Fibroblast of skin of right quadriceps (primary cell): ENCODE measurements around the gene CPXM1.

ENCODE experiments used
- DNase-seq: peaks from one replicate; pipeline ENCODE4 v3.0.0-alpha.2; 2013

The CPXM1 gene

GRCh38 chr20:2762578-2763131 is 37.8 kb downstream of the CPXM1 start:
- DNase-seq: no peak

- DNase-seq: no peak
These were observed 38.5 kb downstream of the CPXM1 start for GRCh38 chr20:2761885-2762284.

DNA sequence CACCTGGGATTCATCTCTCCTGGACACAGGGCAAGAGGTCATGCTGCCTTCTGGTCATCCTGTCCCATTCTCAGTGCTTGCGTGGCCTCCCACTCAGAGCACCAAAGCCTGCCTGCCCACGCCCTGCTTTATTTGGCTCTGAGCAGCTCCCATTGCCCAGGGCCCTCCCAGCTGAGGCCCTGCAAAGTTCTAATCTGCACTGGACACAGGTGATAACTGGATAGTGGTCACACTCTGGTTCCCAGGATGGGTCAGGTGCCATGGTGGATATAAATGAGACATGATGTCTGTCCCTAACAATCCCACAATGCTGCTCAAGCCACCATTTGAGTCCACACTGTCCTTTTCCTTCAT is 39.5 kb downstream of the CPXM1 start:
- DNase-seq: no peak

DNA sequence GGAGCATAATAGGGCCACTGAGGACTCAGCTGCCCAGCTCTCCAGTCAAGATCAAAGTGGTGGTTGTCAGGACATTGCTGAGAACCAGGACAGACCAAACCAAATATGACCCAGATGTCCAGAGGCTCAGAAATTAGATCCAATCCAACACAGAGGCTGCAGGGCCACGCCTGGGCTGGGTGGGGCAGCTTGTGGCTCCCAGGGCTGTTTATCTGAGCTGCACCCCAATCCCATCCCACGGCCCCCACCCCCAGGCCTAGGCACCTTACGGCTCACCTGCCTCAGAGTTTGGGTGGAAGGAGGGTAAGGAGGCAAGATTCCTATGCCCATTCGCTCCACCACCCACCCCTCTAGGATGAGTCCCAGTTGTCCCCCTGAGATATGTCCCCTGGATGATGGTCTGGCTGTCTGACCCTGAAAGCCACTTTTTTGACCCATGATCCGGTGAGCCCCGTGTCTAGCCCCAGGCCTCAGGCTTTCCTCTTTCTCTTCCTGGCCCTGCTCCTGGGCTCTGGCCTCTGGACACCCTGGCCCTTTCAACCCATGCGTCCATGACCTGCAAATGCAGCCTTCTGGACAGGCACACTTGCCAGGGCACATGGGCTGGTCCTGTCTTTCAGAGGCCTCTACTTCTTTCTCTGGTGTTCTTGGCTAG is 40.0 kb downstream of the CPXM1 start:
- no peak for DNase-seq

DNA sequence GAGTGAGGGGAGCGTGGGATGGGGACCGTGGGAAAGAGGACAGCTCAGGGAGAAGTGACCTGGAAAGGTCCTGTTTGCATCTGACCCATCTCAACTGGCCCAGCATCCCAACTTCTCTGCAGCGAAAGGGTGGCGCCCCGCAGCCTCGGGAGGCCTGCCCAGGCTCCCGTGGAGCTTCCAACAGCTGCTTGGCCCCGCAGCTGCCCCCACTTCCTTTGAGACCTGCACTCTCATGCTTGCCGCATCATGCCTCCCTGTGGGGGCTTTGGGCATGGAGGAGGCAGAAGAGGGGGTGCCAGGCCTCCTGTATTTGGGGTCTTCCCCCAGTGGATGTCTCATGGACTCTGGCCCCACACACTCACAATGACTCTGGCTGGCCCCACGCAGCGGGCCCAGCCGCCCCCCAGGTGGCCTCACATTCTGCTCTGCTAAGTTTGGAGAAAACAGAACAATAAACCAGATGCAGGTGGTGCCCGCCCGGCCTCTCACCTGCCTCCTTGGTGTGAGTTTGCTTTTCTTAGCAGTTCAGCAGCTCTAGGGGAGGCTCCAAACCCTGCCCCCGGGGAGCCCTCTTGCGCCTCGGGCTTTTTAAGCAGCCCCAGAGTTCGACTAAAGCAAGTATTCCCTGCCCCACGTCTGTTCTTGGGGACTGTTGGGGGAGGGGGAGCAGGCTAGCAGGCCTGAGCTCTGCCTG is 40.7 kb downstream of the CPXM1 start:
- no peak for DNase-seq

- no peak for DNase-seq
These were observed 41.3 kb downstream of the CPXM1 start for GRCh38 chr20:2759143-2759542.

DNA sequence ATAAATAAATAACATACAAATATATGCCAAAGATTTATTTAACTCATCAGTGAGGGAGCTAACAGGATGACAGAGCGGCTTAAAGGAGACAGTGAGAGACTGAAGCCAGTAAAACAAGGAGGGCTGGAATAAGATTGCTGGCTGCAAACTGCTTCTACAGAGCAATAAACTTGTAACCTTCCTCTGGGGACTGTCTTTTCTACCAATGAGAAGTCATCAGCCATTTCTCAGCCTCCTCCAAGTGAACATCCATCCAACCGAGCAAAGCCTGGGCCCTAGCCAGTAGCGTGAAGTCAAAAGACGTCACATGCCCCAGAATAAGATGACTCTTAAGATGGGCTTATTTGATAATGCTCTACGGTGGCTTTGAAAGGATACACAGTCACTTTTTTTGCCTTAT is 42.5 kb downstream of the CPXM1 start:
- no peak for DNase-seq

GRCh38 chr20:2757001-2757400 is 43.4 kb downstream of the CPXM1 start:
- DNase-seq: no peak

DNA sequence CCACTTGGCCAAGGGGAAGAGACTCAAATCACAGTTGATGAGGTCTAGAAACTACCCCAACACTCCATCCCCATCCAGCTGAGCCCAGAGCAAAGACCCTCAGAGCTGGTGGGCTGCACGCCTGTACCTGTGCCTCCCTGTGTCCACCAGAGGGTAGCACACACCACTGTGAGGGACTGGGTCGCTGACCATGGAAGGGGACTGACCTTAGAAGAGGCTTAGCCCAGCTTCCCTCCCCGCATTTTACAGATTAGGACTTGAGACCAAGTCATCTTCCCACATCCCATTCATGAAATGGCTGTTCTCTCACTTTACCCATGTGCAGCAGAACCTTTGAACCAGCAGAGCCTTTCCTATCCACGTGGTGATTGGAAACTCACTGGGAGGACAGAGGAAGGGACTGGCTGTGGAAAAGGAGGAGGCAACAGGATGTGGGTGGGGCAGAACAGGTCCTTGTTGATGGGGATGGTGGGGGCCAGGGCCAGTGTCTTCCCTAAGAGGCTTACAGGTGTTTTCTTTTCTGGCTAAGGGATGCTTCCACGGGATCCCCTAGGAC is 44.3 kb downstream of the CPXM1 start:
- peak; percentile 29 for DNase-seq

DNA sequence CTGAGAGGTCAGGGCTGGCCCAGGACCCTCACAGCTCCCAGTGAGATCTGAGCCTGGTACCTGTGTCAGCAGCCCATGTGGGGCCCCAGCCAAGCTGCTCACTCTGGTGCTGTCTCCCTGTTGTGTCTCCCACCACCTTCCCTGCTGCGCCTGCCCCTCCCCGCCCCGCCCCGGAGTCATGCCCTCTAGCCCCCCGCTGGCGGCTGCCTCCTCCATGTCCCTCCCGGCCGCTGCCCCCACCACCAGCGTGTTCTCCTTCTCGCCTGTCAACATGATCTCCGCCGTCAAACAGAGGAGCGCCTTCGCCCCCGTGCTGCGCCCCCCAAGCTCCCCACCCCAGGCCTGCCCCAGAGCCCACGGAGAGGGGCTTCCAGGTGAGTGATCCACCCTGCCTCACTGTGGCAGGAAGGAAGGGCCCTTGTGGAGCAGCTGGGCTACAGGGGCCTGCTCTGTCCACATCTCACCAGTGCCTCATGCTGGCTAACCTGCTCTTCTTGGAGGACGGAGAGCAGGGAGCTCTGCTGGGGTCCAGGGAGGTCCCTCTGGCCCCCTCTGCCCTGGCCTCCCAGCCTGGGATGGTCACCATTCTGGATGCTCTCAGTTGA is 44.9 kb downstream of the CPXM1 start:
- no peak for DNase-seq

GRCh38 chr20:2754424-2754823 is 46.0 kb downstream of the CPXM1 start:
- no peak for DNase-seq

DNA sequence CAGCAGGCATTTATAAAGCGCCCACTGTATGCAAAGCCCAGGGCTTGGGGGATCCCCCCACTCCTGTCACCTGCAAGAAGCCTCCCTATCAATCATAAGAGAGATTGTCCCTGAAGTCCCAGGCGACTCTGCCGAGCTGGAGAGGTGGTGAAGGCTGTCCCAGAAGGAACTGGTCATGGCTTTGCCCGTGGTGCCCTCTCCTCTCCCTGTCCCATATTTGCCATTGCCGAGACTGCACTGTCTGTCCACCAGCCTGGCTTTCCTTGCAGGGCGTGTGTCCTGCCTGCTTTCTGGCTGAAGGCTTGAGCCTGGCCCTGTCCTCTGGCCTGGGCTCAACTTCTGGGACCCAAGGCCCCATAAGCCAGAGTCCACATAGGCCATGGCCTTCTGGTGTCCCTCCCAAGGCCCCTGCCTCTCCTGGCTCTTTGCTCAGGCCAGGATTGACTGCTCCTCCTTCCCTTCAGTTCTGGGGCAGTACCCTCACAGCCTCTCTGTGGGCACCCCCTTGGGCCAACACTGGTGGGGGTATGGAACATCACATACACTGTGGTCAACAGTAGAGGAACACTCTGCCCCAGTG is 46.9 kb downstream of the CPXM1 start:
- DNase-seq: no peak

GRCh38 chr20:2752567-2753460 is 47.6 kb downstream of the CPXM1 start:
- peak; percentile 27 for DNase-seq

- DNase-seq: no peak
These were observed 48.4 kb downstream of the CPXM1 start for GRCh38 chr20:2751878-2752566.

DNA sequence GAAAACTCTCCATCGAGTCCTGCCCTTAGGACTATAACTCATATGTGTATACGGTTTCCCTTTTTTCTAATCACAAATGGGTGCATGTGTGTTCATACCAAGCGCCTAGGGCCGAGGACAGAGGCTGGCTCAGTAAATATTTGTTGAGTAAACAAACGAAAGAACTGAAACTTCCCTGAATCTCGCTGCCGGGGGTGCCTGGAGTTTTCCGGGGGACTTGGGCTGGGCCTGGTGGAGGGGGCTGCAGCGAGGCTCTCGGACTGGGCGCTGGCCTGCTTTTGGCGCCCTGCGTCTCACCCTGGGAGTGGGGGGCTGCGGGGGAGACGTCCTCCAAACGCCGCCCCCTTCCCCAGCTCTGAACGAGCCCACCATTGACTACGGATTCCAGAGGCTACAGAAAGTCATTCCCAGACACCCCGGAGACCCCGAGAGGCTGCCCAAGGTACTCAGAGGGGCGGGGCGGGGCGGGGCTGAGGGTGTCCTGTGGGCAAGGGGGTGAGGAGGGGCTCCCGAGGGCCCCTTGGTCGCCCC is 49.0 kb downstream of the CPXM1 start:
- DNase-seq: no peak

GRCh38 chr20:2750491-2751251 is 49.8 kb downstream of the CPXM1 start:
- peak; percentile 18 for DNase-seq

- DNase-seq: no peak
These were observed 50.4 kb downstream of the CPXM1 start for GRCh38 chr20:2749951-2750490.

DNA sequence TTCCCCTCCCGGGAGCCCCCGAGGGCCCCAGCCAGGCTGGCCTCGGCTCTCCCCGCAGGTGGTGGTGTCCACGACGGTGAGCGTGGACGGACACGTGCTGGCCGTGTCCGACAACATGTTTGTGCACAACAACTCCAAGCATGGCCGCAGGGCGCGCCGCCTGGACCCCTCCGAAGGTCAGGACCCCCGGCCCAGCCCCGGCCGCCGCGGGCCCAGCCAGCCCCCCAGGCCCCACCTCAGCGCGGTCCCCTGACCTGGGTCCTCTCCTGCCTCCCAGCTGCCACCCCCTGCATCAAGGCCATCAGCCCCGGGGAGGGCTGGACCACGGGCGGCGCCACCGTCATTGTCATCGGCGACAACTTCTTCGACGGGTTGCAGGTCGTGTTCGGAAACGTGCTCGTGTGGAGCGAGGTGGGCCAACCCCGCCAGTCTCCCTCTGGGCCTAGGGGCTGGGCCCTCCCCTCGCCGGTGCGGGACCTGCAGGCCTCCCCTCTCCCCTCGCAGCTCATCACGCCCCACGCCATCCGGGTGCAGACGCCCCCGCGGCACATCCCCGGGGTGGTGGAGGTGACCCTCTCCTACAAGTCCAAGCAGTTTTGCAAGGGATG is 51.0 kb downstream of the CPXM1 start:
- no peak for DNase-seq

DNA sequence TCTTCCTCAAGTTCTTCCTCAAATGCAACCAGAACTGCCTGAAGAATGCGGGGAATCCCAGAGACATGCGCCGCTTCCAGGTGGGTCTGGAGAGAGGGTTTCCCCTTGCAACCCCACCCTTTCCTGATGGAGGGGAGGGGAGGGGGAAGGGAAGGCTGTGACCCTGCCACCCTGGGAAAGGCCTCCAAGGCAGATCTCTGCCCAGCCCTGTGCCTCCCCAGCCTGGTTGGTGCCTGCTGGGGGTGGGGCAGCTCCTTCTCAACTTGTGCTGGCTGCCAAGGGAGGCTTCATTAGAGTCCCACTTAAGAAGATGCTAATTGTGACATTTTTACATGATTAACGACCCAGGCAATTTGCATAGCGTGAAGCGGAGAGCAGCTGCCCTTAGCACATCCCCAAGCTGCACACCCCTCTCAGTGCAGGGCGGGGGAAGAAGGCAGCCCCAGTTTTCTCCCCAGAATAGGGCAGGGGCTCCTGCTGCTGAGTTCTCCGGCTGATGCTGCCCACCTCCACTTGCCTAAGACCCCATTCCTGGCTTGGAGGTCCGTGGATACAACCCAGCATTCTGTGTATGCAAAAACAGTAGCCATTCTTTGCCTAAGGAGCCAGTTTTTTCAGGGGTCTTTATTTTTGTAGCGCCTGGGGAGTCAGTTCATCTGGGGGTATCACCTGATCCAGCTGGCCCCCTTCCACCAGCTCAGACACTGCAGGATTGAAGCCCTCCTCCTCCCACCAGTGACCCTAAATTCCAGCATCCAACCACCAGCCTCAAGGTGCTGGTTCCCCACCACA is 51.7 kb downstream of the CPXM1 start:
- no peak for DNase-seq
